GM23248 (cell line): ENCODE measurements around the gene CRYBG1.

Experiments used
- EZH2 ChIP-seq: fragments of 200-600 bp; sonication (generic); IDR thresholded peaks from 2 replicates; pipeline ENCODE4 v1.6.1; 2018; ENCODE audit warnings: antibody characterized with exemption, mild to moderate bottlenecking; ENCODE audit not compliant: insufficient read depth, poor library complexity, severe bottlenecking
- EZH2phosphoT487 ChIP-seq: fragments of 200-600 bp; sonication (generic); IDR thresholded peaks from 2 replicates; pipeline ENCODE4 v1.6.1; 2018; ENCODE audit warnings: antibody characterized with exemption, moderate library complexity, mild to moderate bottlenecking, low read depth; ENCODE audit not compliant: insufficient read depth

GRCh38 chr6:106461084-106461483 is 100.6 kb downstream of the CRYBG1 start:
- TF ChIP-seq EZH2phosphoT487 (no peak), EZH2 (no peak)
